SK-N-SH (cell line): Measurements from ENCODE around the gene GTPBP10.
"Not testable (repeated sequence)": the region's sequence is repeated elsewhere in the genome, so short reads cannot be mapped to it uniquely, and the experiment has no call there.

ENCODE experiments used
- CHD2 ChIP-seq: fragments of 150-350 bp; IDR thresholded peaks from 2 replicates; pipeline ENCODE4 v1.6.1; 2018; ENCODE audit warnings: low read length; ENCODE audit not compliant: partially characterized antibody
- CTCF ChIP-seq: fragments of 200-600 bp; sonication (generic); IDR thresholded peaks from 2 replicates; pipeline ENCODE4 v1.6.1; 2017; ENCODE audit warnings: antibody characterized with exemption, mild to moderate bottlenecking, moderate library complexity
- ELF1 ChIP-seq: IDR thresholded peaks from 2 replicates; pipeline ENCODE4 v1.4.0; 2012
- EP300 ChIP-seq, 2 experiments: IDR thresholded peaks; 2 replicates each; pipeline versions ENCODE4 v1.4.0 to v1.6.1; 2012; ENCODE audit warnings: borderline replicate concordance in 1 of 2, low read depth in 1 of 2, low read length in 1 of 2
- NRF1 ChIP-seq: IDR thresholded peaks from 2 replicates; pipeline ENCODE4 v1.6.1; 2012; ENCODE audit warnings: low read depth, mild to moderate bottlenecking, low read length

GRCh38 chr7:90334926-90335325 is 11.6 kb upstream of the GTPBP10 start:
- not testable (repeated sequence) for TF ChIP-seq ELF1; CTCF; EP300 (IDR thresholded peaks at IDR 0.05; ENCODE audit: borderline replicate concordance in 1 of 2, low read depth in 1 of 2, low read length in 1 of 2); NRF1; CHD2
